CD4-positive, alpha-beta T cell (primary cell): Measurements from ENCODE around the gene CDRT15. TPM values are rescaled to one million over a fixed set of nuclear protein-coding genes. Genes with fewer than 3 reads are reported as not detected.

Experiments
- ATAC-seq: fragments of 200-7000 bp; cut with Tn5 transposase; one replicate; pipeline ENCODE4 v1.10.0; 2022; ENCODE audit warnings: mild to moderate bottlenecking; ENCODE audit not compliant: poor library complexity
- CTCF ChIA-PET: fragments of 350-600 bp; sonication (Branson Sonifier 250); formaldehyde crosslinking; loops from one replicate; lab custom pipeline; 2021; ENCODE audit warnings: antibody characterized with exemption, inconsistent platforms; lab: Charles Lee
- POLR2A ChIA-PET: fragments of 350-600 bp; sonication (Branson Sonifier 250); formaldehyde crosslinking; loops from one replicate; lab custom pipeline; 2021; ENCODE audit warnings: antibody characterized with exemption, inconsistent platforms; lab: Charles Lee
- DNase-seq, 14 experiments: peaks; one replicate each; pipeline ENCODE4 v3.0.0-alpha.2; 2013 to 2020; ENCODE audit warnings: mixed read lengths in 2 of 14
- H3K27ac ChIP-seq, 2 donors: one replicate each; pipeline versions ENCODE4 v1.5.1 to v1.7.0; 2013; ENCODE audit warnings: low read length in 2 of 2, low read depth in 1 of 2, mild to moderate bottlenecking in 1 of 2
- H3K27me3 ChIP-seq, 2 experiments: 1 replicate in 1 of 2; 2 replicates in 1 of 2; pipeline versions ENCODE4 v1.6.1 to v1.7.0; 2013; ENCODE audit warnings: low read length in 2 of 2, control low read depth in 1 of 2, mild to moderate bottlenecking in 1 of 2, moderate library complexity in 1 of 2; ENCODE audit not compliant: insufficient read depth in 2 of 2, control insufficient read depth in 1 of 2
- H3K36me3 ChIP-seq: one replicate; pipeline ENCODE4 v1.6.1; 2013; ENCODE audit warnings: low read length, control low read depth; ENCODE audit not compliant: insufficient read depth
- H3K4me1 ChIP-seq: one replicate; pipeline ENCODE4 v1.6.1; 2013; ENCODE audit warnings: low read length, control low read depth; ENCODE audit not compliant: insufficient read depth
- H3K4me3 ChIP-seq: one replicate; pipeline ENCODE4 v1.5.1; 2013; ENCODE audit warnings: mild to moderate bottlenecking, low read length, moderate library complexity
- H3K9me3 ChIP-seq, 2 experiments: 1 replicate in 1 of 2; 2 replicates in 1 of 2; pipeline versions ENCODE4 v1.6.1 to v1.7.0; 2013; ENCODE audit warnings: low read length in 2 of 2, mild to moderate bottlenecking in 2 of 2, control low read depth in 1 of 2, moderate library complexity in 1 of 2; ENCODE audit not compliant: control insufficient read depth in 1 of 2, insufficient read depth in 1 of 2
- H3K27ac Mint-ChIP-seq: one replicate; pipeline ENCODE4 v1.8.0; 2020; ENCODE audit warnings: mixed read lengths
- H3K27me3 Mint-ChIP-seq: one replicate; pipeline ENCODE4 v1.8.0; 2021; ENCODE audit warnings: mixed read lengths
- H3K36me3 Mint-ChIP-seq: one replicate; pipeline ENCODE4 v1.8.0; 2021; ENCODE audit warnings: low read depth, mixed read lengths
- H3K4me1 Mint-ChIP-seq: one replicate; pipeline ENCODE4 v1.8.0; 2021; ENCODE audit warnings: low read depth, mixed read lengths
- H3K4me3 Mint-ChIP-seq: one replicate; pipeline ENCODE4 v1.8.0; 2020; ENCODE audit warnings: mild to moderate bottlenecking, mixed read lengths
- H3K9me3 Mint-ChIP-seq: one replicate; pipeline ENCODE4 v1.8.0; 2020; ENCODE audit warnings: mixed read lengths
- intact Hi-C, 2 experiments: fragments of 100-400 bp; cut with DNase I in 1 of 2; cut with micrococcal nuclease in 1 of 2; formaldehyde crosslinking; loops; one replicate each; pipeline versions ENCODE4 v1.15.1 to v1.9.0; 2023 to 2025; cut with DNase I, micrococcal nuclease
- total RNA-seq, 174 experiments: library from RNA in 2 of 174; stranded (reverse) in 2 of 174; gene quantifications; one replicate each; pipeline ENCODE4 v1.2.3 and lab custom pipeline; 2021 to 2026
- TF ChIP-seq, protein P1 (sequence below): fragments of 200-600 bp; IDR thresholded peaks from one replicate; pipeline ENCODE4 v1.8.0; 2022; ENCODE audit warnings: antibody characterized with exemption, mild to moderate bottlenecking

Gene CDRT15
- total RNA-seq, 2 experiments from 2014 or later: not detected

DNA sequence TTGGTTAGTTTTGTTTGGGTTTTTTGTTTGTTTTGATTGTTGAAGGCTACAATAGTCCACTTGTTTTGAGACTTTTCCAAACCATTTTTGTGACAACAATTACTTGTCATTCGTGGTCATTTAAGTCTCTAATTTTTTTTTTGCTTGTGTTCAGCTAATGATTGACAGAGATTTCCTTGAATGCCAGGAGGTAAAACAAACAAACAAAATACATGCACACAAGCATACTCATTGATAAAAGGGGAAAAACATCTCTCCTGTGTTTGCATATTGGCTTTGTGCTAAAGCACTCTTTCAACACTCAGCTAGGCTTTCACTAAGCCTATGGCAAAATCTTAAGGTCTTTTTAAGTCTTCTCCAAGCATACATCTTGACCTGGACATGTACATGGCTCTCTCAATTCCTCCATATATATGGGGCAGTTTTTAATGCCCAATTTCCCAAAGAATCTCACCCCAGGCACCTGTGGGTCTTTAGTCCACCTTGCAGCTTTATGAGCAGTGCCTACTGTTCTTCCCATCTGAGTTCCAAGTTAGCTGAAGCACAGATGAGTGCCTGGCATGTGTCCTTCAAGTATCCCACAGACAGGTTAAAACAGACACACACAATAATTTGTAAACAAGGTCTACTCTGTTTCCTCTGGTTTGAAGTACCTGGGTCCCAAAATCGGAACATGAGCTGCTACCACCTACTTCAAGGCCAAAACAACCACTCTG, 40.0 kb upstream of the CDRT15 start:
- POLR2A ChIA-PET: no interaction called here
- ATAC-seq: no peak

DNA sequence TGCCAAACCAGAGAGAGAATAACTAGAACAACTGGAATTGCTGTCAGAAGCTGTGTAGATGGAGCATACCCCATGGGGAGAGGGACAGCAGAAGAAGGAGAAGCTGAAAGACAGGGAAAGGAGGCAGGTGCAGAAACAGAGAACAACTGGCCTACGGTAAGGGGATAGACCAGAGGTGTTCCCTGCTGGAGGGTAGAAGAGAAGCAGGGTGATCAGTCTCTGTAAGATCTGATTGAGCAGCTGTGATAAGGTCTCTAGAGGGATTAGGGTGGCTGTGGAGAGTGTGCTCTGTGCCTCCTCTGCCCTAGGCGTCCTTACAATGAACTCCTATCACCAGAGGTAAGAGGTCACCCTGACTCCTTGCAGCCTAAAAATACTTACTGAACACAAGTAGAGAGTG, 33.8 kb upstream of the CDRT15 start:
- Mint-ChIP-seq H3K9me3 (no peaks in the 10 kb centered on the region), H3K4me3 (no peak overlapping the region), H3K36me3 (no peaks in the 10 kb centered on the region), H3K27me3 (no peaks in the 10 kb centered on the region), H3K4me1 (no peaks in the 10 kb centered on the region), H3K27ac (no peak overlapping the region)
- Histone ChIP-seq H3K36me3 (no peaks in the 10 kb centered on the region), H3K27me3 (no peaks in the 10 kb centered on the region), H3K27ac (no peak overlapping the region), H3K4me1 (no peaks in the 10 kb centered on the region), H3K4me3 (no peak overlapping the region), H3K9me3 (no peaks in the 10 kb centered on the region)
- ChIA-PET POLR2A (no interaction called here), CTCF (interaction anchor here (1.0 kb wide), 1 partner anchor 31 kb away, joined by 3 read pairs; the partner anchor contains the start of gene HS3ST3B1)
- intact Hi-C loops: no loop called here
- DNase-seq (no peak), ATAC-seq (no peak)
- TF ChIP-seq, protein P1, sequence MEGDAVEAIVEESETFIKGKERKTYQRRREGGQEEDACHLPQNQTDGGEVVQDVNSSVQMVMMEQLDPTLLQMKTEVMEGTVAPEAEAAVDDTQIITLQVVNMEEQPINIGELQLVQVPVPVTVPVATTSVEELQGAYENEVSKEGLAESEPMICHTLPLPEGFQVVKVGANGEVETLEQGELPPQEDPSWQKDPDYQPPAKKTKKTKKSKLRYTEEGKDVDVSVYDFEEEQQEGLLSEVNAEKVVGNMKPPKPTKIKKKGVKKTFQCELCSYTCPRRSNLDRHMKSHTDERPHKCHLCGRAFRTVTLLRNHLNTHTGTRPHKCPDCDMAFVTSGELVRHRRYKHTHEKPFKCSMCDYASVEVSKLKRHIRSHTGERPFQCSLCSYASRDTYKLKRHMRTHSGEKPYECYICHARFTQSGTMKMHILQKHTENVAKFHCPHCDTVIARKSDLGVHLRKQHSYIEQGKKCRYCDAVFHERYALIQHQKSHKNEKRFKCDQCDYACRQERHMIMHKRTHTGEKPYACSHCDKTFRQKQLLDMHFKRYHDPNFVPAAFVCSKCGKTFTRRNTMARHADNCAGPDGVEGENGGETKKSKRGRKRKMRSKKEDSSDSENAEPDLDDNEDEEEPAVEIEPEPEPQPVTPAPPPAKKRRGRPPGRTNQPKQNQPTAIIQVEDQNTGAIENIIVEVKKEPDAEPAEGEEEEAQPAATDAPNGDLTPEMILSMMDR: no peak

More for the DNA sequence above, 40.0 kb upstream of the CDRT15 start:
- Histone ChIP-seq H3K9me3 (no peaks in the 10 kb centered on the region), H3K27ac (no peak overlapping the region), H3K4me3 (no peak overlapping the region), H3K27me3 (peaks cover 0 to 4% of the 10 kb centered on the region in 2 experiments), H3K4me1 (no peaks in the 10 kb centered on the region), H3K36me3 (no peaks in the 10 kb centered on the region)
- Mint-ChIP-seq H3K4me1 (no peaks in the 10 kb centered on the region), H3K9me3 (no peaks in the 10 kb centered on the region), H3K27ac (no peak overlapping the region), H3K4me3 (no peak overlapping the region), H3K27me3 (peaks cover 6% of the 10 kb centered on the region), H3K36me3 (no peaks in the 10 kb centered on the region)
- CTCF ChIA-PET: interaction anchor here (1.3 kb wide), 1 partner anchor 25 kb away, joined by 3 read pairs; no protein-coding TSS in a partner anchor
- TF ChIP-seq, protein P1: no peak
- intact Hi-C loops: no loop called here
- DNase-seq: no peak

DNA sequence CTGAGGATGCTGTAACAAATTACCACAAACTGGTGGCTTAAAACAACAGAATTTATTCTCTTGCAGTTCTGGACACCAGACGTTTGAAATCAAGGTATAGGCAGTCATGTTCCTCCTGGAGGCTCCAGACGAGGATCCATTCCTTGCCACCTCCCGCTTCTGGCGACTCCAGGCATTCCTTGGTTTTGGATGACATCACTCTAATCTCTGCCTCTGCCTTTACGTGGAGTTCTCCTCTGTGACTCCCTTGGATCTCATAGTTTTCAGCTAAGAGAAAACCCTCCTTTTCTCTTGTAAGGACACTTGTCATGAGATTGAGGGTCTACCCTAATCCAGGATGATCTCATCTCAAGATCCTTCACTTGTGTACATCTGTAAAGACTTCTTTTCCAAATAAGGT, 32.8 kb upstream of the CDRT15 start:
- TF ChIP-seq, protein P1: no peak
- intact Hi-C loops: no loop called here
- H3K4me1 Mint-ChIP-seq: no peaks in the 10 kb centered on the region
- H3K36me3 ChIP-seq: no peaks in the 10 kb centered on the region
- POLR2A ChIA-PET: interaction anchor here (0.5 kb wide), 1 partner anchor 68 kb away, joined by 3 read pairs; no protein-coding TSS in a partner anchor
- DNase-seq (no peak), ATAC-seq (no peak)
- H3K9me3 ChIP-seq: no peaks in the 10 kb centered on the region
- no peak overlapping the region for H3K4me3 ChIP-seq
- no peaks in the 10 kb centered on the region for H3K36me3 Mint-ChIP-seq
- no peaks in the 10 kb centered on the region for H3K4me1 ChIP-seq
- H3K4me3 Mint-ChIP-seq: no peak overlapping the region
- CTCF ChIA-PET: interaction anchor here (1.0 kb wide), 1 partner anchor 32 kb away, joined by 3 read pairs; the partner anchor contains the start of gene HS3ST3B1
- H3K27me3 ChIP-seq: no peaks in the 10 kb centered on the region
- H3K27ac ChIP-seq: no peak overlapping the region
- no peaks in the 10 kb centered on the region for H3K9me3 Mint-ChIP-seq
- no peak overlapping the region for H3K27ac Mint-ChIP-seq
- H3K27me3 Mint-ChIP-seq: no peaks in the 10 kb centered on the region
